Activated T-cell treated with anti-CD3 and anti-CD28 coated beads, Interleukin-2, amount 50 U/mL, for 4 hours (primary cell): Measurements from ENCODE around the gene NAP1L5. TPM values are rescaled to one million over a fixed set of nuclear protein-coding genes. Genes with fewer than 3 reads are reported as not detected.

ENCODE experiments used
- ATAC-seq, 2 donors: fragments of 200-7000 bp; cut with Tn5 transposase; one replicate each; pipeline ENCODE4 v1.10.0; 2021
- DNase-seq: peaks from one replicate; pipeline ENCODE4 v3.0.0-alpha.2; 2020
- H3K27me3 Mint-ChIP-seq: one replicate; pipeline ENCODE4 v1.8.0; 2021; ENCODE audit warnings: low read depth, mixed read lengths
- H3K36me3 Mint-ChIP-seq: one replicate; pipeline ENCODE4 v1.8.0; 2022; ENCODE audit warnings: mixed read lengths; ENCODE audit not compliant: insufficient read depth
- H3K4me1 Mint-ChIP-seq: one replicate; pipeline ENCODE4 v1.8.0; 2021; ENCODE audit warnings: low read depth, mixed read lengths
- H3K4me3 Mint-ChIP-seq: one replicate; pipeline ENCODE4 v1.8.0; 2021; ENCODE audit warnings: mild to moderate bottlenecking, moderate library complexity, mixed read lengths
- H3K9me3 Mint-ChIP-seq: one replicate; pipeline ENCODE4 v1.8.0; 2021; ENCODE audit warnings: mixed read lengths
- total RNA-seq, 3 donors: library from RNA; stranded (reverse); gene quantifications; one replicate each; pipeline ENCODE4 v1.2.1, GENCODE V29; 2021

The NAP1L5 gene
- total RNA-seq, 3 donors from 2014 or later = 3.6 to 5.6 (median 4.2) TPM

DNA sequence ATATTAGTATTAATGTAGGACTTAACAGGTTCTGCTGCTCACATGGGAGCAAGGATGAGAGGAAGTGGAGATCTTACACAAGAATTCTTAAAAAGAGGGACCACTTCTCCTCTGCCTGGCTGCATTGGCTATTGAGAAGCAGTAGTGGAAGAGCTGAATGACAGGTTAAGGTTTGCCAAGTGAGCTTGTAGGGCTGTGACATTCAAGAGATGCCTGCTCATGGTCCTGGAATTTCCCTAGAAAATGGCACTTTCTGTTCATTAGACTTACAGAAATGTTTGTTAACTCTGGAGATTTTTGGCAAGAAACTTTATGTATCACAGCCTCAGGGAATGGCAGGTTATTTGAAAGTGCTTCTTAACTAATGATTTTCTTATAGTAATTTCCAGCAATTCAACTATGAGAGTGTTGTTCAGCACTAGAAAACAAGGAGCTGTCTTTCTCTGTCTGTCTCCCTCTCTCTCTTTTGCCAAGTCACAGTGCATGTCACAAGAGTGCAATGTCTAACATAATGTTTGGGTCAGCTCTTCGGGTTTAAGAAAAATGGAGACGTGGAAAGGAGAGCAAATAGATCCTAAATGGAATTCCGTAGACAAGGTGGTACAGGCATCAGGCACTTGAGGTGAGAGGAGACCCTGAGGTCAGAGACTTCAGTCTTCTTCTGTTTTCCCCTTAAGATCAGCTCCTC lies 8.3 kb upstream of the NAP1L5 start:
- ATAC-seq = no peak

DNA sequence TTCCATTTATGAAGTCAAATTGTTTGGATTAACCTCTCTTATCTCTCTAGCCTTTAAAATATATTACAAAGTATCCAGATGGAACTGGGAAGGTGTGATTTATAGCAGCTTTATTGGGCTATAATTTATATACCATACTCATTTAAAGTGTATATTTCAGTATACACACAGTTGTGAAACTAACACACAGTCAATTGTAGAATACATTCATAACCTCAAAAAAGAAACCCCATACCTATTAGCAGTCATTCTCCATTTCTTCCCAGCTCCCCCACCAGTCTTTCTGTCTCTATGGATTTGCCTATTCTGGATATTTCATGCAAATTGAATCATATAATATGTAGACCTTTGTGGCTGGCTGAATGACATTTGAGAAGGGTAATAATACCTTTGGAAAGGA lies 7.6 kb upstream of the NAP1L5 start:
- no peak overlapping the region for H3K4me3 Mint-ChIP-seq
- no peak for DNase-seq
- H3K27me3 Mint-ChIP-seq = no peaks in the 10 kb centered on the region
- ATAC-seq = no peak
- peaks cover 3% of the 10 kb centered on the region for H3K4me1 Mint-ChIP-seq
- H3K36me3 Mint-ChIP-seq = peaks cover 46% of the 10 kb centered on the region
- H3K9me3 Mint-ChIP-seq = no peaks in the 10 kb centered on the region

More for the DNA sequence above, 8.3 kb upstream of the NAP1L5 start:
- DNase-seq = no peak
- Mint-ChIP-seq H3K27me3 (no peaks in the 10 kb centered on the region), H3K4me3 (no peak overlapping the region), H3K36me3 (peaks cover 52% of the 10 kb centered on the region), H3K4me1 (peaks cover 3% of the 10 kb centered on the region), H3K9me3 (no peaks in the 10 kb centered on the region)

DNA sequence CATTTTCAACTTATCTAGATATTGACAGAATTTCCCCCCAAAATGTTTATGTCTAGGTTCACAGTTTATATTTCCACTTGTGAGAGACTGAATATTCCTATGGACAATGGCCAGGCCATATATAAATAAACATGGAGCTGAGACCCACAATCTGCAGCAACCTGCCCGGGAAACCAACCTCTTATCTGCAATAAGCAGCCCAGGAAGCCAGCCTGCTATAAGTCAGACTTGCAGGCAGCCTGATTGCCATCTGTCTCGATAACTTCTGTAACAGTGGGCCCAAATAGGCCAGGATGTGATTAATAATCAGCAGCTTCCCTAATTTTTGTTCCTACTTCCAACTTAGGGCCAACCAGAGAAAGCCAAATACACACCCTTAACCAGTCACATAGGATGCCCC lies 5.2 kb upstream of the NAP1L5 start:
- ATAC-seq = no peak
- DNase-seq = no peak
- no peaks in the 10 kb centered on the region for H3K9me3 Mint-ChIP-seq
- H3K4me1 Mint-ChIP-seq = peaks cover 4% of the 10 kb centered on the region
- no peak overlapping the region for H3K4me3 Mint-ChIP-seq
- H3K27me3 Mint-ChIP-seq = no peaks in the 10 kb centered on the region
- peaks cover 37% of the 10 kb centered on the region for H3K36me3 Mint-ChIP-seq

- H3K36me3 Mint-ChIP-seq = peaks cover 17% of the 10 kb centered on the region
- ATAC-seq (no peak), DNase-seq (no peak)
- H3K4me3 Mint-ChIP-seq = no peak overlapping the region
- no peaks in the 10 kb centered on the region for H3K9me3 Mint-ChIP-seq
- H3K27me3 Mint-ChIP-seq = no peaks in the 10 kb centered on the region
- H3K4me1 Mint-ChIP-seq = peaks cover 12% of the 10 kb centered on the region
These were observed 890 bp upstream of the NAP1L5 start for GRCh38 chr4:88698519-88698918.

GRCh38 chr4:88697141-88697540 lies 488 bp downstream of the NAP1L5 start:
- no peaks in the 10 kb centered on the region for H3K27me3 Mint-ChIP-seq
- peak; percentile 27 to 33 for ATAC-seq

GRCh38 chr4:88696630-88697029 lies 999 bp downstream of the NAP1L5 start:
- Mint-ChIP-seq H3K4me1 (peaks cover 12% of the 10 kb centered on the region), H3K9me3 (no peaks in the 10 kb centered on the region), H3K4me3 (peak overlapping the region; percentile 87), H3K27me3 (no peaks in the 10 kb centered on the region), H3K36me3 (peaks cover 12% of the 10 kb centered on the region)
- no peak for ATAC-seq
- DNase-seq = no peak

More at GRCh38 chr4:88697141-88697540, 488 bp downstream of the NAP1L5 start:
- DNase-seq = peak; percentile 18
- Mint-ChIP-seq H3K9me3 (no peaks in the 10 kb centered on the region), H3K4me1 (peaks cover 12% of the 10 kb centered on the region), H3K4me3 (peak overlapping the region; percentile 87), H3K36me3 (peaks cover 12% of the 10 kb centered on the region)

DNA sequence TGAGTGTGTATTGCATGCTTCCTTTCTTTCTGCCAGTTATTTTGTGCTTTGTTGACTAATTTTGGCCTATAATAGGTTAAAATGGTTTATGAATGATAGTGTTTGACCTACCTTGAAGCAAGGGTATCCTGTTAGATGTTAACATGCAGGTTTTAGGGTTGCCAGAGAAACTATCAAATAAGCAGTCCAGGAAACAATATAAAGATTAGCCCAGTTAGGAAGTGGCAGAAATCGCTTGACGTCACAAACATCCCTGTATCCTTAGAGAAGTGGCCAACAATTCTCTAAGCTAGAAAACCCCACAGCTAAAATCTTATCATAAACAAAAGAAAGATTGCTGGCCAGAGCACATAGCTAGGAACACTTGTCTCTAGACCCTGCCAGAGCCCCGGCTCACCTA lies 3.8 kb downstream of the NAP1L5 start:
- H3K4me1 Mint-ChIP-seq = peaks cover 12% of the 10 kb centered on the region
- peaks cover 19% of the 10 kb centered on the region for H3K36me3 Mint-ChIP-seq
- no peaks in the 10 kb centered on the region for H3K27me3 Mint-ChIP-seq
- no peak overlapping the region for H3K4me3 Mint-ChIP-seq
- DNase-seq = no peak
- ATAC-seq = no peak
- no peaks in the 10 kb centered on the region for H3K9me3 Mint-ChIP-seq

DNA sequence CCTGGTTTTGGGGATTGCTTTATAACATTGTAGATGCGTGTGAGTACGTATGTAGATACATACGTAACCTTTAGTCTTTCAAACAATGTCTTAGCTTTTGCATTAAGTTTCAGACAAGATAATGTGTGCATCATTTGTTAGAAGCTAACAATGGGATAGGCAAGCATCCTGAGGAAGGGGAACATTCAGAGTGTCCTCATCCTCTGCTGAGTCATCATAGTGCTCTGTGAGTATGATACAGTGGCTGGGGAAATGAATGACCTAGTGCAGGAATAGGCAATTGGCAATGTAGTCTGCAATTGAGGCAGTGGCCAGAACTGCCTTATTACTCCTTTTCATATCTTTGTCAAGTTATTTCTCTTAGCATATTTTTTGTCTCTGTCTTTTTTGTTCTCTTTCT lies 7.3 kb downstream of the NAP1L5 start:
- DNase-seq (no peak), ATAC-seq (no peak)
- H3K27me3 Mint-ChIP-seq = no peaks in the 10 kb centered on the region
- no peaks in the 10 kb centered on the region for H3K4me1 Mint-ChIP-seq
- H3K9me3 Mint-ChIP-seq = no peaks in the 10 kb centered on the region
- no peak overlapping the region for H3K4me3 Mint-ChIP-seq
- H3K36me3 Mint-ChIP-seq = peaks cover 30% of the 10 kb centered on the region

GRCh38 chr4:88681209-88681608 lies 16.4 kb downstream of the NAP1L5 start:
- Mint-ChIP-seq H3K9me3 (no peaks in the 10 kb centered on the region), H3K36me3 (peaks cover 52% of the 10 kb centered on the region), H3K27me3 (no peaks in the 10 kb centered on the region), H3K4me1 (no peaks in the 10 kb centered on the region), H3K4me3 (no peak overlapping the region)
- ATAC-seq (no peak), DNase-seq (no peak)

GRCh38 chr4:88675543-88675942 lies 22.1 kb downstream of the NAP1L5 start:
- H3K9me3 Mint-ChIP-seq = no peaks in the 10 kb centered on the region
- peaks cover 40% of the 10 kb centered on the region for H3K36me3 Mint-ChIP-seq
- ATAC-seq (no peak), DNase-seq (no peak)
- no peaks in the 10 kb centered on the region for H3K27me3 Mint-ChIP-seq
- no peak overlapping the region for H3K4me3 Mint-ChIP-seq
- peaks cover 2% of the 10 kb centered on the region for H3K4me1 Mint-ChIP-seq

DNA sequence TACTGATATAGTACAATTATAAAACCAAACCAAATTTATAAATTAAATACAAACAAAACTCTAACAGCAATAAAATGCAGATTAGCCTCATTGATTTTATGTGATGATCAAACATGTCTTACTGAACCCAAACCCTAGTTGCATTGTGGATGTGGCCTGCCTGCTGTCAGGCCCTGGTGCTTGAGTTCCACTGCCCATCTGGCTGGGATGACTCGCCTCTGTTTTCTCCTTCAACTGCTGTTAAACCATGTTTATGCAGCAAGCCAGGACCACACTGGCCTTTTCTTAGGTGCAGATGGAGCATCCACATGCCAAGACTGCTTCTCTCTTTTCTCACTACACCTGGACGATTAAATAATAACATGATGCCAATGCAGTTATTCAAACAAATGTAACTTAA lies 22.6 kb downstream of the NAP1L5 start:
- DNase-seq (no peak), ATAC-seq (no peak)
- Mint-ChIP-seq H3K4me1 (peaks cover 2% of the 10 kb centered on the region), H3K9me3 (no peaks in the 10 kb centered on the region), H3K36me3 (peaks cover 40% of the 10 kb centered on the region), H3K27me3 (no peaks in the 10 kb centered on the region), H3K4me3 (no peak overlapping the region)

GRCh38 chr4:88674565-88674964 lies 23.1 kb downstream of the NAP1L5 start:
- Mint-ChIP-seq H3K27me3 (no peaks in the 10 kb centered on the region), H3K4me1 (peaks cover 2% of the 10 kb centered on the region), H3K36me3 (peaks cover 39% of the 10 kb centered on the region), H3K4me3 (no peak overlapping the region), H3K9me3 (no peaks in the 10 kb centered on the region)
- DNase-seq (no peak), ATAC-seq (peak in 1 of 2 donors; percentile 10)

- peaks cover 41% of the 10 kb centered on the region for H3K36me3 Mint-ChIP-seq
These were observed 23.7 kb downstream of the NAP1L5 start for GRCh38 chr4:88673886-88674285.

GRCh38 chr4:88672987-88673386 lies 24.6 kb downstream of the NAP1L5 start:
- DNase-seq = no peak
- Mint-ChIP-seq H3K9me3 (no peaks in the 10 kb centered on the region), H3K4me3 (no peak overlapping the region), H3K36me3 (peaks cover 39% of the 10 kb centered on the region), H3K27me3 (no peaks in the 10 kb centered on the region), H3K4me1 (peaks cover 2% of the 10 kb centered on the region)
- peak; percentile 54 to 72 for ATAC-seq

More at GRCh38 chr4:88673886-88674285, 23.7 kb downstream of the NAP1L5 start:
- Mint-ChIP-seq H3K9me3 (no peaks in the 10 kb centered on the region), H3K4me3 (no peak overlapping the region), H3K27me3 (no peaks in the 10 kb centered on the region), H3K4me1 (peaks cover 2% of the 10 kb centered on the region)
- no peak for ATAC-seq
- no peak for DNase-seq

GRCh38 chr4:88661739-88662138 lies 35.9 kb downstream of the NAP1L5 start:
- ATAC-seq (no peak), DNase-seq (no peak)
- H3K9me3 Mint-ChIP-seq = no peaks in the 10 kb centered on the region
- no peak overlapping the region for H3K4me3 Mint-ChIP-seq
- peaks cover 12% of the 10 kb centered on the region for H3K4me1 Mint-ChIP-seq
- H3K36me3 Mint-ChIP-seq = peaks cover 34% of the 10 kb centered on the region
- H3K27me3 Mint-ChIP-seq = no peaks in the 10 kb centered on the region
